HG02642 (cell line): Measurements from ENCODE around the gene ANGEL2.
"Not testable (repeated sequence)": the region's sequence is repeated elsewhere in the genome, so short reads cannot be mapped to it uniquely, and the experiment has no call there.

Experiments used
- ATAC-seq: cut with Tn5 transposase; IDR thresholded peaks from one replicate; pipeline ENCODE4 v1.9.1; 2021; ENCODE audit warnings: mild to moderate bottlenecking; ENCODE audit not compliant: unreplicated experiment, poor library complexity

Gene ANGEL2

GRCh38 chr1:213015099-213016050 is at the start of gene ANGEL2:
ANGEL2 (minus strand) TSS chr1:213015867; CDS start chr1:213015671, 196 bp downstream.
- ATAC-seq, result peak; percentile 95

GRCh38 chr1:213061263-213061662 is 45.6 kb upstream of the ANGEL2 start:
- no peak for ATAC-seq

- ATAC-seq, result no peak
Measured at GRCh38 chr1:213060836-213061235, 45.2 kb upstream of the ANGEL2 start.

- ATAC-seq, result no peak
Measured at GRCh38 chr1:213057264-213058059, 41.8 kb upstream of the ANGEL2 start.

- ATAC-seq, result no peak
Measured at GRCh38 chr1:213055767-213056166, 40.1 kb upstream of the ANGEL2 start.

- ATAC-seq, result no peak
Measured at GRCh38 chr1:213054733-213055591, 39.3 kb upstream of the ANGEL2 start.

GRCh38 chr1:213054142-213054541 is 38.5 kb upstream of the ANGEL2 start:
- no peak for ATAC-seq

GRCh38 chr1:213053455-213053854 is 37.8 kb upstream of the ANGEL2 start:
- ATAC-seq, result no peak

GRCh38 chr1:213051881-213052202 is 36.2 kb upstream of the ANGEL2 start:
- ATAC-seq, result no peak

GRCh38 chr1:213051127-213051880 is 35.6 kb upstream of the ANGEL2 start, which contains the start of gene RPS6KC1:
RPS6KC1 (plus strand) TSS chr1:213051241; CDS start chr1:213051405, 164 bp downstream.
- ATAC-seq, result peak; percentile 99

- ATAC-seq, result peak; percentile 28
Measured at GRCh38 chr1:213050745-213051126, 35.1 kb upstream of the ANGEL2 start.

- no peak for ATAC-seq
Measured at GRCh38 chr1:213049232-213049631, 33.6 kb upstream of the ANGEL2 start.

GRCh38 chr1:213045321-213046226 is 29.9 kb upstream of the ANGEL2 start:
- ATAC-seq, result not testable (repeated sequence)

GRCh38 chr1:213041443-213041842 is 25.8 kb upstream of the ANGEL2 start:
- no peak for ATAC-seq

GRCh38 chr1:213035573-213035972 is 19.9 kb upstream of the ANGEL2 start:
- ATAC-seq, result no peak

- no peak for ATAC-seq
Measured at GRCh38 chr1:213034713-213035112, 19.0 kb upstream of the ANGEL2 start.

GRCh38 chr1:213032651-213033050 is 17.0 kb upstream of the ANGEL2 start:
- no peak for ATAC-seq

GRCh38 chr1:213027024-213027423 is 11.4 kb upstream of the ANGEL2 start:
- ATAC-seq, result not testable (repeated sequence)

- no peak for ATAC-seq
Measured at GRCh38 chr1:213020016-213020415, 4.3 kb upstream of the ANGEL2 start.
